Choroid plexus epithelial cell (primary cell): ENCODE measurements around the gene PPP6R3.
A peak's percentile ranks its signal among the peaks of the same experiment; 100 is the strongest.

ENCODE experiments used
- DNase-seq: peaks from one replicate; pipeline ENCODE4 v3.0.0-alpha.2; 2010; ENCODE audit warnings: low read depth
- H3K4me3 ChIP-seq: 2 replicates; pipeline ENCODE4 v1.5.1; 2011; ENCODE audit warnings: low read depth, mild to moderate bottlenecking, control low read depth, low read length, moderate library complexity
- TF ChIP-seq, protein P1 (sequence below): conservative IDR thresholded peaks from 2 replicates; pipeline ENCODE4 v1.5.1; 2011; ENCODE audit warnings: low read depth, mild to moderate bottlenecking, control low read depth, inconsistent platforms, low read length, moderate library complexity

Gene PPP6R3

GRCh38 chr11:68504432-68505066, 44.0 kb downstream of the PPP6R3 start:
- peak; percentile 17 for DNase-seq
- TF ChIP-seq, protein P1, sequence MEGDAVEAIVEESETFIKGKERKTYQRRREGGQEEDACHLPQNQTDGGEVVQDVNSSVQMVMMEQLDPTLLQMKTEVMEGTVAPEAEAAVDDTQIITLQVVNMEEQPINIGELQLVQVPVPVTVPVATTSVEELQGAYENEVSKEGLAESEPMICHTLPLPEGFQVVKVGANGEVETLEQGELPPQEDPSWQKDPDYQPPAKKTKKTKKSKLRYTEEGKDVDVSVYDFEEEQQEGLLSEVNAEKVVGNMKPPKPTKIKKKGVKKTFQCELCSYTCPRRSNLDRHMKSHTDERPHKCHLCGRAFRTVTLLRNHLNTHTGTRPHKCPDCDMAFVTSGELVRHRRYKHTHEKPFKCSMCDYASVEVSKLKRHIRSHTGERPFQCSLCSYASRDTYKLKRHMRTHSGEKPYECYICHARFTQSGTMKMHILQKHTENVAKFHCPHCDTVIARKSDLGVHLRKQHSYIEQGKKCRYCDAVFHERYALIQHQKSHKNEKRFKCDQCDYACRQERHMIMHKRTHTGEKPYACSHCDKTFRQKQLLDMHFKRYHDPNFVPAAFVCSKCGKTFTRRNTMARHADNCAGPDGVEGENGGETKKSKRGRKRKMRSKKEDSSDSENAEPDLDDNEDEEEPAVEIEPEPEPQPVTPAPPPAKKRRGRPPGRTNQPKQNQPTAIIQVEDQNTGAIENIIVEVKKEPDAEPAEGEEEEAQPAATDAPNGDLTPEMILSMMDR = no peak
- H3K4me3 ChIP-seq = no peak overlapping the region

DNA sequence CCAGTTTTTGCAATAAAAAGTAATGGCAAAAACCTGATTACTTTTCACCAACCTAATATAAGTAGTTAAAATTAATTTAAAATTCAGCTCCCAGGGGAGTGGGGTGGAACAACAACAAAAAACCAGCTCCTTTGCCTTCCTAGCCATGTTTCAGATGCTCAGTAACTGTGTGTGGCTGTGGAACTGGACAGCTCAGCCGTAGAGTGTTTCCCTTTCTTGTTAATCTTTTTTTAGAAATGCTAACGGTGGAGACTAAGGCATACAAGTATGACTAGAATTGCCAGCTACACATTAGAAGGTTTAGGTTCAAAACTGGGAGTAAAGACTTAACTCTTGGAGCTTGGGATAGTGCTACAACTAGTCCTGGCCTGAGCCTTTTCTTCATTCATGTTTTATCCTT, 45.0 kb downstream of the PPP6R3 start:
- no peak overlapping the region for H3K4me3 ChIP-seq
- TF ChIP-seq, protein P1 = no peak
- DNase-seq = peak; percentile 37

GRCh38 chr11:68506908-68507307, 46.4 kb downstream of the PPP6R3 start:
- no peak overlapping the region for H3K4me3 ChIP-seq
- TF ChIP-seq, protein P1 = no peak
- DNase-seq = no peak

GRCh38 chr11:68508425-68508824, 47.9 kb downstream of the PPP6R3 start:
- H3K4me3 ChIP-seq = no peak overlapping the region
- peak; percentile 31 for DNase-seq
- TF ChIP-seq, protein P1 = no peak

DNA sequence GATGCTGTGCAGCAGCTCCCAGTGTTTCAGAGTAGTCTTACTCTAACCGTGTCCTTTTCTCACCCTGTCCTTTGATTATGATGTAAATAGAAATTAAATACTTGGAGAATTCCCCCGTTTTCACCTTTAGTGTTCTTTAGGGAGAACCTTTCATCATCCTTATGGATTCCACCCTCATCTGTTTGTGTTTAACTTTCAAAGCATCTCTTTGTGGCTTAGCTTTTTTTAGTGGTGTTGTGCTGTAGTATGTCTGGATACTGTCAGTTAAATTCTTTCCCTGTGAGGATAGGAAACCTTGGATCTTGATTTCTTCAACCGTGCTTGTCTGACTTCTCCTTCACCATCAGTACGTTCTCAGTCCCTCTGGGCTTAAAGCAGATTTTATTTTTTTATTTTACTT, 48.5 kb downstream of the PPP6R3 start:
- DNase-seq = no peak
- no peak overlapping the region for H3K4me3 ChIP-seq
- TF ChIP-seq, protein P1 = no peak

DNA sequence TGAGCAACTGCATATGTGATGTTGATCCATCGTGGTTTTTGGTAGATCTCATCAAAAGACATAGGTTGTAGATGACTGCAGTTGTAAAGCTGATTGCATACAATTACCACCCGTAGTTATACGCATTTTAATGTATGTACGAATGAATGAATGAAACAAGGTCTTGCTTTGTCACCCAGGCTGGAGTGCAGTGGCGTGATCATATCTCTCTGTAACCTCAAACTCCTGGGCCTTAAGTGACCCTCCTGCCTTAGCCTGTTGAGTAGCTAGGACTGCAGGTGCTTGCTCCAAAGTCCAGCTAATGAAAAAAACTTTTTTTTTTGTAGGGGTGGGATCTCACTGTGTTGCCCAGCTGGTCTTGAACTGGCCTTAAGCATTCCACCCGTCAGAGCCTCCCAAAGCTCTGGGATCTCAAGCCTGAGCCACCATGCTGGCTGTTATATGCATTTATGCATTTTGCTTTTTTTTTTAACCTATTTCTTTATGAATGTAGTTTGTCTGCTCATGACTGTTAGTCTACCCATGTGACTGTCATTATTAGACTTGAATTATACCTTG, 53.5 kb downstream of the PPP6R3 start:
- H3K4me3 ChIP-seq = no peak overlapping the region
- TF ChIP-seq, protein P1 = no peak
- no peak for DNase-seq

DNA sequence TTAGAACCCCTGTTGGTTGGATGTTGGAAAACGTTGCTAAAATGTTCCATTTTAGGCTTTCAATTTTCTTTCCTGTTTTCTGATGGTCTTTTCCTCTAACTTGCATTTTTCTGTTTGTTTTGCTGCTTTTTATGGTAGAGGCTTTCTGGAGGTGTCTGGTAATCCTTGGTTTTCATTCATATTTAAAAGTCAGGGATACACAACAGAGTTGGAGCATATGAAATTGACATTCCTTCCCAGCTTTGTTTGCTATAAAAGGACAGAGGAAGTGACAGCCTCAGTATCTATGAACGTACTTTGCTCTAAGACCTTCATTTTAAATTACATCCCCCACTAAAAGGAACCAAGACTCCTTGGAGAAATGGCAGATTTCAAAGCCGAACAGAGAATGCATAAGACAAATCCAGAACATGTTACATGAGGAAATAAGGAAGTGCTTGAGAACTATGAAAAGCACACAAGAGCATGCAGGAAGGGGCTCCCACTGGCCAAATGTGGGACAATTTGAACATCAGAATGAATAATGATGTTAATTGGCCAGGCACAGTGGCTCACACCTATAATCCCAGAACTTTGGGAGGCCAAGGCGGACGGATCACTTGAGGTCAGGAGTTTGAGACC, 56.7 kb downstream of the PPP6R3 start:
- TF ChIP-seq, protein P1 = no peak
- no peak for DNase-seq
- no peak overlapping the region for H3K4me3 ChIP-seq
